Mesenteric fat pad (tissue), 1 donor: ENCODE measurements around the gene KMT2C. TPM values are rescaled to one million over a fixed set of nuclear protein-coding genes. Genes with fewer than 3 reads are reported as not detected.
"Not testable (repeated sequence)": the region's sequence is repeated elsewhere in the genome, so short reads cannot be mapped to it uniquely, and the experiment has no call there.

Experiments used
- DNase-seq: peaks from one replicate; pipeline ENCODE4 v3.0.0-alpha.2; 2020; ENCODE audit warnings: low spot score
- total RNA-seq: library from RNA; stranded (reverse); fragmentation: NEBNext Ultra II Directional; extraction: Animal tissue kit (Norgen Biotek cat#: 25700); gene quantifications from one replicate; pipeline ENCODE4 v1.2.1, GENCODE V29; 2021
- donor health status: DM: yes; HTN: yes; CAD: no.

The KMT2C gene
- total RNA-seq, 1 donor from 2014 or later = 83.4 TPM

- DNase-seq = not testable (repeated sequence)
Observed at GRCh38 chr7:152441810-152442209, 6.0 kb upstream of the KMT2C start.

GRCh38 chr7:152441168-152441567 is 5.4 kb upstream of the KMT2C start:
- DNase-seq = not testable (repeated sequence)

GRCh38 chr7:152438017-152438416 is 2.2 kb upstream of the KMT2C start:
- not testable (repeated sequence) for DNase-seq

GRCh38 chr7:152436931-152437575 is 1.2 kb upstream of the KMT2C start:
- DNase-seq = not testable (repeated sequence)

- peak; percentile 98 for DNase-seq
Observed at GRCh38 chr7:152436111-152436930, 518 bp upstream of the KMT2C start.

- not testable (repeated sequence) for DNase-seq
Observed at GRCh38 chr7:152434511-152435383, 1.1 kb downstream of the KMT2C start.

DNA sequence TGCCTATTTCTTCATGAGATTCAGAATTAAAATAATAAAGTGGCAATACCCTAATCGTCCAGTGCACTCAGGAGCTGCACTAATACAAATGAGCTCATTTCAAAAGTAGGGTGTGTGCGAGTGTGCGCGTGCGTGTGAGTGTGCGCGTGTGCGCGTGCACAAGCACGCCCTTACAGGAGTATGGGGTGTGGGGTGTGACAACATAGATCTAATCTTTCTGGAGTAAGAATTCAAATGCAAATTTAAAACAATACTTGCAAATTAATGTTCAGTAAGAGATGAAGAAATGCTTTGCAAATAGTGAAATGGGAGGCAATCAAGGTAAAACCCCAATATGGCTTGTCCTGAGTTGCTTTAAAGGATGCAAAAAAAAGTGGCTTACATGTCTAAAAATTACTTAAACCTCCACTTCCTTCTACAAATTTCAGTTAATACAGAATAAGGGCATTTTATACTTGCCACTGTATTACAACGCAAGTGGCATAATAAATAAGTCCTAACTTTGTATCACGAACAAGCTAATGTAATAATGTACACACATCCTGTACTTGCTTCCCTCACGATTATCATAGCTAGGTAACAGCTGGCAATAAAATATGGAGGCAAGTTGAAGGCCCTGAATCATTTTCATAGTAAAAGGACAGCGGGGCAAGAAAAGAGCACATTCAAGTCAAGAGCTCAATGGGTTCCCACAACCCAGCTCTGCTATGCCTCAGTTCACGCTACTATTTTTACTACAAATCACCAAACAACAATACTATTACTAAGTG is 1.9 kb downstream of the KMT2C start:
- not testable (repeated sequence) for DNase-seq

- DNase-seq = not testable (repeated sequence)
Observed at GRCh38 chr7:152432735-152433134, 3.1 kb downstream of the KMT2C start.

DNA sequence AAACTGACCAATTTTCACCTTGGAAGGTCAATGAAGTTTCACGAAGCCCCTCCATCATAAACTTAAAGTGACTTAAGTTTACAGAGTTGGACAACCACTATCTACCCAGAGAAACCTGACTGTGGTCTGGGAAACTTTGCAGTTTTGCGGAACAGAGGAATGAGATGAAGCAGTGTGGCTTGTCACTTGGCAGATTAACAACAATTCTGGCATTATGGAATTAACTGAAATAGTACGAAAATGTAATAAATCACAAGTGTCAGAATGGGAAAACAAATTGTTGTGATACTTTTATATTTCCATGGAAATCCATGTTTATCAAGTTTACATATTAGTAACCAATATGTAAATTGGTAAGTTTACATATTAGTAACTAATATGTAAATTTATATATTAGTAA is 4.9 kb downstream of the KMT2C start:
- no peak for DNase-seq

GRCh38 chr7:152430118-152430517 is 5.7 kb downstream of the KMT2C start:
- not testable (repeated sequence) for DNase-seq

DNA sequence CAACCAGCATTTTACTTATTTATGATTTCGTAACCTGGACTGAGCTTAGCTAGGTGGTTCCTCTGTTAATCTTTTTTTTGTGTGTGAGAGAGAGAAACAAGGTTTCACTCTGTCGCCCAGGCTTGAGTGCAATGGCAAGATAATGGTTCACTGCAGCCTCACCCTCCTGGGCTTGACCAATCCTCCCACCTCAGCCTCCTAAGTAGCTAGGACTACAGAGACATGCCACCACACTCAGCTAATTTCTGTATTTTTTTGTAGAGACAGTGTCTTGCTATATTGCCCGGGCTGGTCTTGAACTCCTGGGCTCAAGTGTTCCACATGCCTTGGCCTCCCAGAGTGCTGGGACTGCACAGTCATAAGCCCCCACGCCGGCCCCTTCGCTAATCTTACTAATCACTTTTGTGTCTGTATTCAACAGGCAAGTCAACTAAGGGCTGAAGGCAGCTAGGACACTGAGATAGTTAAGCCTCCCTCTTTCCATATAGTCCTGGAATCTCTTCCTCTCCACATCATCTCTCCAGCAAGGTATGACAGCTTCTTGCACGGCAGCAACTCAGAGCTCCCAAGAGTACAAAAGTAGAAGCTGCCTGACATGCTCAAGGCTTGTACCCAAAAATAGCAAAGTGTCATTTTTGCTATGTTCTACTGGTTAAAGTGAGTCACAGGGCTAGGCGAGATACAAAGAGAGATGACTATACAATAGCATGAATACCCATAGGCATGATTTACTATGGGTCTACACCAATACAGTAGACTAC is 11.3 kb downstream of the KMT2C start:
- DNase-seq = no peak

- DNase-seq = no peak
Observed at GRCh38 chr7:152423991-152424347, 11.8 kb downstream of the KMT2C start.

DNA sequence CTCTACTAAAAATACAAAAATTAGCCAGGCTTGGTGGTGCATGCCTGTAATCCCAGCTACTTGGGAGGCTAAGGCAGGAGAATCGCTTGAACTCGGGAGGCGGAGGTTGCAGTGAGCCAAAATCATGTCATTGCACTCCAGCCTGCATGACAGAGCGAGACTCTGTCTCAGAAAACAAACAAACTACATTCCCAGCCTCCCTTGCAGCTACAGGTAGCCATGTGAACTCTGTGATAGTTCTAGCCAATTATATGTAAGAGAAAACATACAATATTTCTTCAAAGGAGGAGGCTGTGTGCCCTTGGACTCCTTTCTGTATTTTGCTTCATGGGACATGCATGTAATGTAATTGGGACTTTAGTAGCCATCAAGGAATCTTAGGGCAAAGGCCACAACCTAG is 12.6 kb downstream of the KMT2C start:
- not testable (repeated sequence) for DNase-seq

DNA sequence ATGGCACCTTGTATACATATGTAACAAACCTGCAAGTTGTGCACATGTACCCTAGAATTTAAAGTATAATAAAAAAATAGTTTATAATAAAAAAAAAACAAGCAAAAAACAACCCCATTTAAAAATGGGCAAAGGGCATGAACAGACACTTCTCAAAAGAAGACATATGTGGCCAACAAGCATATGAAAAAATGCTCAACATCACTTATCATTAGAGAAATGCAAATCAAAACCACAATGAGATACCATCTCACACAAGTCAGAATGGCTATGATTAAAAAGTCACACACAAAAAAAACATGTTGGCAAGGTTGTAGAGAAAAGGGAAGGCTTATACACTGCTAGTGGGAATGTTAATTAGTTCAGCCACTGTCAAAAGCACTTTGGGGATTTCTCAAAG is 14.9 kb downstream of the KMT2C start:
- not testable (repeated sequence) for DNase-seq

DNA sequence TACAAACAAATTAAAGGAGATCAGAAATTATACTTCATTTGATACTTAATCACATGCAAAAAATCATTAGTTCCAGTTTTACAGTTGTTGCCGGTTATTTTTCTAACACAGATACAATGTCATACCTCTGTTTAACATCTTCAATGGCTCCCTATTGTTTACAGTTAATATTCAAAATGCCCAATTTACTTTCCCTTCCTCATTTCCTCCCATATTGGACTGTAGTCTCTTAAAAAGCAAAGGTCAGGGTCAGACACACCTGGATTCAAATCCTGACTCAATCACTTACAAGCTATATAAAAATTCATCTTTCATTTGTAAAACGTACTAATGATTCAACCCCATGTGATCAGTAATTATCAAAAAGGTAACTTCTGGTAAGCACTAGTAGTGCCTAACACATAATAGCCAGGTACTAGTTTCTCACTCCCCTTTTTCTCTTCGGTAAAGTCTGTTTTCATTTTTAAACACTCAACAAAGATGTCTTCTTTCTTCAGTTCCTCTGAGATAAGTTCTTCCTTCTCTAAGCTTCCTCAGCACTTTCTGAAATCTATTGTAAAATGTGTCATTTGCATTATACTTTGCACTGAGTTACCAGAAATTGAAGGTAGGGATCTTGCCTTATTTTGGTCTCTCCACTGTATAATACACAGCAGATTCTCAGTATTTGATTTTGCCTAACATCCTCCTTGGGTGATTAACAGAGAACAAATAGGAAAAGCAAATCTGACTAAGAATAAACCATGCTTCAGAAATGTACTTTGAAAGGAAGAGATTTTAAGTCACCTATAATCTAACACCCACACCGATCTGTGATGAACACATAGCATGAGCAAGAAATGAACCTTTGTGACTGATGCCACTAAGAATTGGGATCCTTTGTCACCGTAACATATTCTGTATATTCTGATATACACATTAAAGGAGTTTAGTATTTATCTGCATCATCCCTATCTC is 16.1 kb downstream of the KMT2C start:
- no peak for DNase-seq

DNA sequence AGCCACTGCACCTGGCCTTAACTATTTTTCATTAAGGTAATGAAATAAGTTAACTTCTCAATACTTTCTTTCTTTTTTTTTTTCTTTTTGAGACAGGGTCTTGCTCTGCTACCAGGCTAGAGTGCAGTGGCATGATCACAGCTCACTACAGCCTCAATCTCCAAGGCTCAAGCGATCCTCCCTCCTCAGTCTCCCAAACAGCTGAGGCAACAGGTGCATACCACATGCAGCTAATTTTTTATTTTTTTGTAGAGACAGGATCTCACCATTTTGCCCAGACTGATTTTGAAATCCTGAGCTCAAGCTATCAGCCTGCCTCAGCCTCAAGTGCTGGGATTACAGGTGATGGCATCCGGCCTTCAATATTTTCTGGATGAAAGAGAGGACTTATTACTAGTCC is 21.0 kb downstream of the KMT2C start:
- no peak for DNase-seq

GRCh38 chr7:152411389-152411788 is 24.4 kb downstream of the KMT2C start:
- DNase-seq = no peak

- DNase-seq = no peak
Observed at GRCh38 chr7:152406491-152406890, 29.3 kb downstream of the KMT2C start.

DNA sequence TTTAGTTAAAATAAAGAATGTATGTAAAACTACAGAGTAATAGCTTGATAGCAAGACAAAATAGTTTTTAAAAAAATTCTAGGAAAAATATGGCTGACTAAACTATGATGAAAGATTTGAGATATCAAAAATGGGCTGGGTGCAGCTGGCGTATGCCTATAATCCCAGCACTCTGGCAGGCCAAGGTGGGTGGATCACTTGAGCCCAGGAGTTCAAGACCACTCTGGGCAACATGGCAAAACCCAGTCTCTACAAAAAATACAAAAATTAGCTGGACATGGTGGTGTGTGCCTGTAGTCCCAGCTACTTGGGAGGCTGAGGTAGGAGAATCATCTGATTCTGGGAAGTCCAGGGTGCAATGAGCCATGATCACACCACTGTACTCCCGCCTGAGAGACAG is 29.8 kb downstream of the KMT2C start:
- not testable (repeated sequence) for DNase-seq
